ENCODE measurements around the gene UGT3A2.

The UGT3A2 gene

DNA sequence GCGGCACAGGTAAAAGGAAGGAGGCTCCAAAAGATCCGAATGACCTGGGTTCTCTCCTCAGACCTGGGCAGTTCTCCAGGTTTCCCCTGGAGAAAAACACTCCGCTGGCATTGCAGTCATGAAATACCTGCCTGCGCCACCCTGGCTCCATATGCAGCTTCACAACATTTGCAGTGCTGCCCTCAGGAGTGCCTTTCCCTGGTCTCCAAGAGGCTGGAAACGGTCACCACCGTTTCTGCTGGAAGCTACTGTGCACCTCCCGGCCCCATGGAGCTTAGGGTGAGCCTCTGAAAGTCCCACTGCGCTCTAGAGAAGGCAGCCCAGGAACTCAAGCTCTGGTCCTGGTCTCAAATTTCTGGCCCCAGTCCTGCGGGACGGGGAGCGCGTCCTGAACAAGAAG, 76.2 kb downstream of the UGT3A2 start:
- no peak for TF ChIP-seq CTCF (IDR thresholded peaks at IDR 0.05; ENCODE audit: insufficient read depth, low read depth, low read length, missing control alignments)
- no peak overlapping the region for H3K4me3 ChIP-seq (ENCODE audit: low read depth, low read length)
- DNase-seq (ENCODE audit: low read depth), result no peak

GRCh38 chr5:35988529-35988928, 78.2 kb downstream of the UGT3A2 start:
- H3K4me3 ChIP-seq (ENCODE audit: low read depth, low read length), result no peak overlapping the region
- no peak for DNase-seq (ENCODE audit: low read depth)
- TF ChIP-seq CTCF (IDR thresholded peaks at IDR 0.05; ENCODE audit: insufficient read depth, low read depth, low read length, missing control alignments), result no peak

DNA sequence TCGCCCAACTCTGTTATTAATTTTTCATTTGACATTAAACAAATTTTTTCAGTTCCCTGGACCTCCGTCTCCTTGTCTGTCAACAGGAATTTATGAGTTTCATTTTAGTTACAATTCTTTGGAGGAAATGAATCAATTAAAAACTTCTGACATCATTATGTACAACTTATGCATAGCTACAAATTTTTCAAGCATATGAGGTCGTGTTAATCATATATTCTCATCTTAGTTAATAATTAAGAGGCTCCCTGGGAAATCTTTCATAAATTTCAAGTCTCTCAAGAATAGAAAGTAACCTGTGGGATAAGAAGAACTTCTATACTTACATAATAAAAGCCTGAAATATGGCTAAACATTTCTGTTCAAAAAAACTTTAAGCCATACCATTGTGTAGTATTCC, 78.9 kb downstream of the UGT3A2 start:
- TF ChIP-seq CTCF (IDR thresholded peaks at IDR 0.05; ENCODE audit: insufficient read depth, low read depth, low read length, missing control alignments), result no peak
- H3K4me3 ChIP-seq (ENCODE audit: low read depth, low read length), result no peak overlapping the region
- DNase-seq (ENCODE audit: low read depth), result no peak

Data from GM12865 (cell line).